NCI-H526 treated with DMSO at 0.1 percent for 48 hours (cell line): ENCODE data around the gene OR1Q1.
"Not testable (repeated sequence)": the region's sequence is repeated elsewhere in the genome, so short reads cannot be mapped to it uniquely, and the experiment has no call there.

Experiments
- DNase-seq: peaks from one replicate; lab custom pipeline; 2025; lab: John Stamatoyannopoulos, UW

OR1Q1 gene, protein sequence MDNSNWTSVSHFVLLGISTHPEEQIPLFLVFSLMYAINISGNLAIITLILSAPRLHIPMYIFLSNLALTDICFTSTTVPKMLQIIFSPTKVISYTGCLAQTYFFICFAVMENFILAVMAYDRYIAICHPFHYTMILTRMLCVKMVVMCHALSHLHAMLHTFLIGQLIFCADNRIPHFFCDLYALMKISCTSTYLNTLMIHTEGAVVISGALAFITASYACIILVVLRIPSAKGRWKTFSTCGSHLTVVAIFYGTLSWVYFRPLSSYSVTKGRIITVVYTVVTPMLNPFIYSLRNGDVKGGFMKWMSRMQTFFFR

DNA sequence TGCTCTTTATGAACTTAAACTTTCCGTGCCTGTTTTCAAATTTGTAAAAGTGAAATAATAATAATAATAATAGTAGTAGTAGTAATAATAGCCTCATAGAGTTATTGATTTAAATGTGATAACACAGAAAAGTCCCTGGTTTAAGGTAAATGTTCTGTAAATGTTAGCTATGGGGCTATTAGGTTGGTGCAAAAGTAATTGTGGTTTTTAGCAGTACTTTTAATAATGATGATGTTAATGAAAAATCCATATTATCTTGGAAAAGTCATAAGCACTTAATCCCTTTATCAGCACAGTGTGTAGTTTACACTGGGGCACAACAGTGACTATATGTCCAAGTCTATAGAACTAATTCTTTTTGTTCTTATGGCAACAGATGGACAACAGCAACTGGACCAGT is at the start of gene OR1Q1:
Gene OR1Q1 (plus strand): TSS at position 377 of the 400 bp plus-strand sequence. CDS start 0 bp downstream, at position 377.
- no peak for DNase-seq

DNA sequence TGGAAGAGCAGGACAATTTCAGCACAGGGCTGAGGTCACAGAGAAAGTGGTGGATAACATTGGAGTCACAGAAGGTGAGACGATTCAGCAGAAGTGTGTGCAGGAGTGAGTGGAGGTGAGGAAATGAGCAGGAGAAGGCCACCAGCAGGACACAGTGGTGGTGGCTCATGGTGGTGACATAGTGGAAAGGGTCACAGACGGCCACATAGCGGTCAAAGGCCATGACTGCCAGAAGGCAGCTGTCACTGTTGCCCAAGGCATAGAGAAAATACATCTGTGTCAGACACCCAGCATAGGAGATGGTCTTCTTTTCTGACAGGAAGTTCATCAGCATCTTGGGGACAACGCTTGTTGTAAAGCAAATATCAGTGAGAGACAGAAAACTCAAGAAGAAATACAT is 46.6 kb upstream of the OR1Q1 start:
- no peak for DNase-seq

DNA sequence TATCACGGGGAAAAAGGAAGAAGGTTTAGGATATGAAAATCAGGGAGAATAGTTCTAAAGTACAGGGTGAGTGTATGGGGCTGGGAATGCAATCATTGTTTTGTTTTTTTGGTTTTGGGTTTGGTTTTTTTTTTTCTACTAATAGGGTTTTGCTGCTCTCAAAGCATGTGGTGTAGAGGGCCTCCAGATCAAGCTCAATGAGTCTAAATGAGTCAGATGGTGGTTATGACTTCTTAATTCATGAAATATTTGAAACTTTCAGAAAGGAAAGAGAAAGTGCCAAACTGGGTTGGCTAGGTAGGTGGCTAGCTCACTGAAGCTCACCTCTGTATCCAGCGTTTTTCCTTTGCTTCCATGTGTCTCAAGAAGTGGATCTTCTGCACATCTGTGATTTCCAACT is 42.1 kb upstream of the OR1Q1 start:
- DNase-seq, result no peak

DNA sequence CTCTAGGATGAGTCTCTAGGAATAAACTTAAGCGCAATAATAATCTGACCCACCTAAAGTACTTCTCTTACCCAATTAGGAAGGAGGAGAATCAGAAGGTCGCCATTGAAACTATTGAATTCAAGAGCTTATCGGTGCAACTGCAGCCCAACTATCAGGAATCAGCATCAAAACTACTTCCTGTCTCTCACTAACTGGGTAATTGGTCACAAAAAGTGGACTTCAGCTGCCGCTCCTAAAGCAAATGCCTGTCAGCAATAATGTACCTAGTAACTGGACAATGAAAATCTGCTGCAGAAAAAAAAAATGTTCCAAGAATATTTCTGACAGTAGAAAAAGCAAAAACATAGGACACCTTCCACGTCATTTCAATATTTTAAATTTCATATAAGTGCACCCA is 34.7 kb upstream of the OR1Q1 start:
- no peak for DNase-seq

DNA sequence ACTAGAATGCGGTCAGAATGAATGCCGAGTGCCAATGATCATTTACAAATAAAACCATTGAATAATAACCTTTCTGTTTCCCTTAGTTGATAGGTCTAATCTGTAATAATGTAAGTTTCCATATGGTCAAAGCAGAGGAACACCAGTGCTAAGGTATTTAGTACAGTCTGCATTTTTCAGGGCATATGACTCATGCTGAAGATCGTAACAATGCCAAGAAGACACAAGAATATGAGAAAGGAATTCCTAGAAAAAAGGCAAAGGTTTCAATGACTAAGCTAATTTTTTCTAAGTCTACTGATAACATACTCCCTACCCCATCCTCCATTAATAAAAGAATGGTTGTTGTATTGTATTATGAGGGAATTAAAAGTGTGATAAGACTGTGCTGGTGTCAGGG is 34.2 kb upstream of the OR1Q1 start:
- DNase-seq, result no peak

DNA sequence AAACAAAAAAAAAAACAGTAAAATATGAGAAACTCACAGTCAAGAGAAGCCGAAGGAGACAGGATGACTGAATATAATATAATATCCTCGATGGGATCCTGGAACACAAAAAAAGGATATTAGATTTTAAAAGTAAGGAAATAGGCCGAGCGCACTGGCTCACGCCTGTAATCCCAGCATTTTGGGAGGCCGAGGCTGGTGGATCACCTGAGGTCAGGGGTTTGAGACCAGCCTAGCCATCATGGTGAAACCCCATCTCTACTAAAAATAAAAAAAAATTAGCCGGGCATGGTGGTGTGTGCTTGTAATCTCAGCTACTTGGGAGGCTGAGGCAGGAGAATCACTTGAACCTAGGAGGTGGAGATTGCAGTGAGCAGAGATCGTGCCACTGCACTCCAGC is 31.3 kb upstream of the OR1Q1 start, which contains the start of gene OR1L8:
Gene OR1L8 (minus strand): TSS at position 101 of the 400 bp plus-strand sequence. CDS start 14,907 bp downstream, outside the sequence.
- DNase-seq, result not testable (repeated sequence)

DNA sequence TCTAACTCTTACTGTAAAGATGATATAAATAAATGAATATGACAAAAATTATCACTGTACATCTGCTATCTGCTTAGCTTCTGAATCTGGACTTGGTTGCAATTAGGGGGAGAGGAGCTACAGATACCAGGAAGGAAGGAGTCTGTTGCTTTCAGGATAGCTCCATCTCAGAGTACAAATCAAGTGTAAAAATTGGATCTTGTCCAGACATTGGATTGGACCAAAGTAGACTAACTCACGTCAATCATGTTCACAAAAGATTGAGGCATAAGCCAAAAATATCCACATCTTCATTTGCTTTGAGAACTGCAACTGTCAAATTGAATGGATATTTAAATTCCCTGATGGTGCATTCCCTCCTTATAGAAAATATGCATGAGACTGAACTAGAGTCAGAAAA is 8.8 kb upstream of the OR1Q1 start:
- DNase-seq, result no peak

DNA sequence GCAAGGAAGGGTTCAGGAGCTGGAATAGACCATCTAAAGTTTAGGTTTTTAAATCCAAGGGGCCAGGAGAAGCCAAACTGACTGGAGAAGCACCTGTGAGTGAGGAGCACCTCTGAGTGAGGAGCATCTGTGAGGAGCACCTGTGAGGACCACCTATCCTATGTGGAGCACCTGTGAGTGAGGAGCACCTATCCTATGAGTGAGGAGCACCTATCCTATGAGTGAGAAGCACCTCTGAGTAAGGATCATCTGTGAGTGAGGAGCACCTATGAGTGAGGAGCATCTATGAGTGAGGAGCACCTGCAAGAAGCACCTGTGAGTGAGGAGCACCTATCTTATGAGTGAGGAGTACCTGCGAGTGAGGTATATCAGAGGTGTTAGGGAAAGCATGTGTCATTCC is 8.0 kb upstream of the OR1Q1 start:
- no peak for DNase-seq

DNA sequence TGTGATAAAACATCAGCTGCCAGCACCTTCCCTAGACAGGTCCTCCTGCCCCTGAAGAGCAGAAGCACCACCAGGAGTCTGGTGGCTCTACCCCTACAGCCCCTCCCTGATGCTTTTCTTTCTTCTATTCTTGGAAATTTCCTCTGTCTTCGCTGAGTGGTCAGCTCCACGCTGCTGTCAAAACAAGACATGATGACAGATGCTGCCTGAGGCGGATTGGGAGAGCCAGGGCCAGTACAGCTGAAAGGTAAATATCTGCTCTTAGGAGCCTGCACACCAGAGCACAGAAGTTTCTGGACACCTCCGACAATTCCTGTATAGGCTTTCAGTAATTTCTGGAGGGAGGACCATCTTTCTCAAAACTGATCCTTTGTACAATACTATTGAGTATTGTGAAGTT is 4.7 kb upstream of the OR1Q1 start:
- no peak for DNase-seq

DNA sequence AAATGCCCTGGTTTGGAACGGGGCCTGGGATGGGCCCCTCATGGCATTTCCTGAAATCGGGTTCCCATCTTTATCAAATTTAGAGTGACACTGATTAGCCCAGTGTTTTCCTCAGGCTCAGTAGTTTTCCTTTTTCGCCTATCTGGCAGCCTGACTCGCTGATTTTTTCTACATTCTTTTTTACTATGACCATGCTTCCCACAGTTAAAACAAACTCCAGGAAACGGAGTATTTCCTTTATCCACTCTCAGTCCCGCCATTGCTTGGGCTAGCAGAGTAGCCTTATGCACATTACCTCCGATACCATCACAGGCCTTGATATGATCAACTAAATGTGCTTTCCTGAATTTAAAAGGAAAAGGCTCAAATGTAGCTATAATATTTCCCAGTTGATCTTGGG is 5.5 kb downstream of the OR1Q1 start:
- no peak for DNase-seq

DNA sequence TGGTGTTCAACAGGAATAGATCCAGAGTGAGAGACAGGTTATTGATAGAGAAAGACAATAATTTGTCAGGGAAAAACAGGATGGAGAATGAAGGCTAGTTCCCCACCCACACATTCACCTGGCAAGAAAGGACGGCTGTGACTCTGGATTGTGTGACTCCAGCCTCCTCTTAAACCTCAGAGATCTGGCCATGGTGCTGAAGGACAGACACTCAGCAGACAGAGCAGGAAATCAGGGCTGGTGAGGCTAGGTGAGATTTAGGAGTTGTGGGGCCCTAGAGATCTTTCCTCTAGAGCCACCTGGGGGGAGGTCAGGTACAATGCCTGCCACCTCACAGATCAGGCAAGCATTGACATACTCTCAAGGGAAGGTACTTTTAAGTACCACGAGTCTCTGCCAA is 27.7 kb downstream of the OR1Q1 start:
- DNase-seq, result no peak

DNA sequence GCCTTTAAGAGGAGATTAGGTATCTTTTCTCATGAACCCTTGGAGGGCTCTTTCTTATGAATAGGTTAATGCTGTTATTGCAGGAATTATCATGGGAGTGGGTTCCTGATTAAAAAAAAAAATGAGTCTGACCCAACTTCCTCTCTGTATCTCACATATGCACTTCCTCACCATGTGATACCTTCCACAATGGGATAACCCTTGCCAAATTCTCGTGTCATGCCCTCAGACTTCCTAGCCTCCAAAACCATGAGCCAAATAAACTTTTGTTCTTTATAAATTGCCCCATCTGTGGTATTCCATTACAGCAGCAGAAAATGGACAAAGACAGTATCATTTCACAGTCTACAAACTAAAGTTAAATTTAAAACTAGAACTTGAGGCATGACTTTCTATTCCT is 41.8 kb downstream of the OR1Q1 start:
- no peak for DNase-seq

DNA sequence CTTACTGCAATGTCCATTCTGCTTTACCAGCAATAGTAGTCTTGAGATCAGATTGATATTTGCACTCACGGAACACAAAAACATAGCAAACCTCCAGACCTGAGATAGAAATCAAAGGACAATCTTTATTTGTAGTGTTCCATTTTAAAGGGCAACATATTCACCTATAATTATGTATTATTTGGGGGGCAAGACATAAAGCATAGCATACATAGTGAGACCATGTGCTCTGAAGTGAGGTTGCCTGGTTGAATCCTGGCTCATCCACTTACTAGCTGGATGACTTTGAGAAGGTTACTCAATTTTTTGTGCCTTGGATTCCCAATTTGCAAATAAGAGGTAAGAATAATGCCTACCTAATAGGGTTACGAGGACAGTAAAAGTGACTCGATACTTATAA is 43.0 kb downstream of the OR1Q1 start, which contains the start of gene OR1B1:
Gene OR1B1 (minus strand): TSS at position 101 of the 400 bp plus-strand sequence.
- no peak for DNase-seq

DNA sequence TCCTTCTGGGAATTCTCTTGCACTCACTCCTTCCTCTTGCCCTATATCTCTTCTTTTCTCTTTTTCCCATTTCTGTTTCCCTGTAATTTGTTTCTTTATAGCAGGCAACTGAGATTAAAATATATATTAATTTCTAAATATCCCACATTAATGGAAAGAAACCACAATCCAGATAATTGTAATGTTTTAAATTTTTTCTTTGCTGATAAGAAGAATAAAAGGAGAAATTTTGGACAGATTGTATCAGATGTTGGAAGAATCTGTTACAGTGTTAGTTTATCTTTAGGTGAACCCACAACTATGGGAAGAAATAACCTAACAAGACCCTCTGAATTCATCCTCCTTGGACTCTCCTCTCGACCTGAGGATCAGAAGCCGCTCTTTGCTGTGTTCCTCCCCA is 46.9 kb downstream of the OR1Q1 start, which contains the start of gene OR1L1:
Gene OR1L1 (plus strand): TSS at position 301 of the 400 bp plus-strand sequence. CDS start 0 bp downstream, at position 301.
- no peak for DNase-seq
